Skeletal muscle satellite cell (primary cell): ENCODE data around the gene GNG2.
A peak's percentile ranks its signal among the peaks of the same experiment; 100 is the strongest.

ENCODE experiments used
- H3K27me3 ChIP-seq: 2 replicates; pipeline ENCODE4 v1.7.0; 2013; ENCODE audit warnings: low read length; ENCODE audit not compliant: control insufficient read depth, insufficient read depth
- H3K36me3 ChIP-seq: 2 replicates; pipeline ENCODE4 v1.7.0; 2013; ENCODE audit warnings: mild to moderate bottlenecking, control low read depth, low read length; ENCODE audit not compliant: insufficient read depth
- H3K4me1 ChIP-seq: 2 replicates; pipeline ENCODE4 v1.7.0; 2013; ENCODE audit warnings: low read length; ENCODE audit not compliant: control insufficient read depth, insufficient read depth
- H3K4me2 ChIP-seq: 2 replicates; pipeline ENCODE4 v1.7.0; 2013; ENCODE audit warnings: mild to moderate bottlenecking, low read length
- H3K4me3 ChIP-seq: 2 replicates; pipeline ENCODE4 v1.7.0; 2013; ENCODE audit warnings: low read length
- H3K9ac ChIP-seq: 2 replicates; pipeline ENCODE4 v1.7.0; 2013; ENCODE audit warnings: mild to moderate bottlenecking, low read depth, low read length, moderate library complexity
- H3K9me3 ChIP-seq: replicated peaks from 2 replicates; pipeline ENCODE4 v1.7.0; 2013; ENCODE audit warnings: mild to moderate bottlenecking, control low read depth, low read length

GNG2 gene

DNA sequence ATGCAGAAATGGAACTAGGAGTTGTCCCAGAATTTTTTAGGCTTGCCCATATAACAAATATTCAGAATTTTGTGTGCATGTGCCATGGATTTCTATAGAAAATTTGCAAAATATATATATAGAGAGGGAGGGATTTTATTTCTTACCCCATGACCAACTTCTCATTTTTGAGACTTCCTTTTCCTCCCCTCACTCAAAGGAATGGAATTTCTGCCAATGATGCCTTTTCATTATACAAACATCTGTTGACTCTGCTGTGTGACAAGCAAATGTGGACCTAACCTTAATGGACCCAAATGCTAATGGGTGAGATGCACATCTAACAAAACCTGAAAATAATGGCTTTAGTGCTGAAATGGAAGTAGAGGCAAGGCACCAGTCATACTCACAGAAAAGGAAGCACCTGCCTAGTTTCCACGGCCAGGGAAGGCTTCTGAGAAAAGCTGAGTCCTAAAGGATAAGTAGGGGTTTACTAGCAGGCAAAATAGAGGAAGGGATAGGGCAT, 3.6 kb upstream of the GNG2 start:
- no peak overlapping the region for H3K4me3 ChIP-seq
- H3K27me3 ChIP-seq, result no peaks in the 10 kb centered on the region
- H3K9ac ChIP-seq, result no peak overlapping the region
- H3K9me3 ChIP-seq, result no peaks in the 10 kb centered on the region
- H3K36me3 ChIP-seq, result no peaks in the 10 kb centered on the region
- no peak overlapping the region for H3K4me2 ChIP-seq
- peaks cover 42% of the 10 kb centered on the region for H3K4me1 ChIP-seq

DNA sequence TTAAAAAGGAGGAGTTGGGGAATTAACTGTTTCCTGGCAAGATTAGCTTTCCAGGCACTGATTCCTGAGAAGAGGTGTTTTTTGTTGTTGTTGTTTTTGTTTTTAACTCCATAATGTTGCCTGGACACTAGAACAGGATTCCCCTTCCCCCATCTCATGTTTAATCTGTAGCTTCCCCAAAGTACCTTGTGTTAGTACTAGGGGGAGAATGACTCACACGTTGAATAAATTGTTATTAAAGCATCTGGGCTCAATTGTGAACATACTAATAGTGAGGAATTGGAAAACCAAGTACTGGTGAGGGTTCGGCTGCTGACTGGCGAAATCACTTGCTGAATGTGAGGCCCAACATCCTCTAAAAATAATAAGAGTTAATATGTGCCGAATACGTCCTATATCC, 1.3 kb upstream of the GNG2 start:
- H3K9me3 ChIP-seq, result no peaks in the 10 kb centered on the region
- no peaks in the 10 kb centered on the region for H3K36me3 ChIP-seq
- no peak overlapping the region for H3K4me3 ChIP-seq
- no peaks in the 10 kb centered on the region for H3K27me3 ChIP-seq
- no peak overlapping the region for H3K9ac ChIP-seq
- peaks cover 43% of the 10 kb centered on the region for H3K4me1 ChIP-seq
- H3K4me2 ChIP-seq, result no peak overlapping the region

DNA sequence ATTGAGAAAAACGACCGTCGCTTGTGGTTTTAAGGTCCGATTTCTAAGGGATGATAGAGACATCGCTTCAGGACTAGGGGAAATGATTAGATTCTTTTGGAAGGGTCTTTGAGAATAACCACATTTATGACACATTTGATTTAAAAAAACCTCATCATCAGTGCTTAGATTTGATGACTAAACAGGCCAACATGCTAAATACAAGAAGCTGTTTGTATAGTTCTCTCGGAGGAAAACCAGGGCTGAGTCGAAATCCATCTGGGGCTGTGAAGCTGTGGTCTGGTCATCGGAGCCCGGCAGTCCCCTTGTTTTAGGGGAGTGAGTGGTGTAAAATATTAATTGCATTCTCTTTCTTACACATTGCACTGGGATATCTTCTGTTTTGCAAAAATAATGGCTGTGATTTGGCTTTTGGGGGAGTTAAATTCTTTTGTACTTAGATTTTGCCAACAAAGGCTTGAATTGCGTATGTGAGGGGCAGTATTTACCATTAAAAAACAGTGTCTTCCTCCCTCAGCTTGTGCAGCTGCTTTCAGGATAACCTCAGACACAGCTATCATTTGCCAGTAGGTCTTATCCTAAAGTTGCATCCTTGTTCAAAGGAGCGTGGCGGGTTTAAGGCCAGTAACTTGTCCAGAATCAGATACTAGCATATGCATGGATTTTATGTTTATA, 550 bp downstream of the GNG2 start:
- Histone ChIP-seq H3K9me3 (no peaks in the 10 kb centered on the region), H3K27me3 (no peaks in the 10 kb centered on the region), H3K36me3 (no peaks in the 10 kb centered on the region), H3K4me1 (peaks cover 30% of the 10 kb centered on the region), H3K4me2 (peak overlapping the region; percentile 92), H3K4me3 (peak overlapping the region; percentile 72), H3K9ac (peak overlapping the region; percentile 84)

DNA sequence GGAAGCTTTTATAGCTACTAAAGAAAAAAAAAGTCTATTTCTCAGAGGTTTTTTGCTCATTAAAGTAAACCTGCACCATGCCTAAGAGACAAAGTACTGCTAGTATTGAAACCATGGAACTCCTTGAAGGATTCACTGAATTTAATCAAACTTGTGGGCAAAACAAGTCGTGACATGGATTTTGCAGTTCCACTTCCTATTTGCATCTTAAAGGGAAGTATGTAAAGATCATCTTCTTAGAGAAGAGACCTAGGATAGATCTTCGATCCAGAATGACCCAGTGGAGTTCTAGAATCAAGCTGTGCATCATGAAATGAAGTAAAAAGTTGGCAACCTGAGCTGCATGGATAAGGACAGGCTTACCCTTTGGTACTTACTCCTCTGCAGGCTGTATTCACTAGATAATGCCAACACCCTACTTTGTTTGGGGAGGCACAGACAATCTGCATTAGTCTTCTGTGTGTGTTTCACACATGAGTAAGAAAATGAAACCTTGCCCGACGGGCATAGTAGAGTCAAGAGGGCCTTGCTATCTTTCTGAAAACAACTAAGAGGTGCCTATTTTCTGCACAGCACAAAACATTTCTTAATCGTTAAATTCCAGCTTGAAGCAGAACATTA, 1.9 kb downstream of the GNG2 start:
- H3K4me3 ChIP-seq, result peak overlapping the region; percentile 72
- H3K9ac ChIP-seq, result peak overlapping the region; percentile 84

DNA sequence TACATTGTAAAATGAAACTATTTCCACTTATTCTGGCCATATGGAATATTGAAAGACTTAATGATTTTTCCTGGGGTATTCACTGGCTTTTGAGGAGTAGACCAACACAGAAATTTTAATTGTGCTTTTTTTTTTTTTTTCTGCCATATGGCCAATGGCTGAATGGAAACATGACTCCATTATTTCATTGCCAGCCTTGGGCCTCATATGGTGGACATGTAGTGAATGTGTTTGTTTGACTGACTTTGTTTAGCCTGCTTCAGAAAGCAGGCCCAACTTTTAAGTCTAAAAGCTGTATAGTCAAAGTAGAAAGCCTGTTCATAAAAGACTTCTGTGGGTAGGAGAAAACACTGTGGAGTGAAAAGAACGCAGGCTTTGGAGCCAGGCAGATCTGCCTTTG, 2.4 kb downstream of the GNG2 start:
- no peaks in the 10 kb centered on the region for H3K36me3 ChIP-seq
- H3K9me3 ChIP-seq, result no peaks in the 10 kb centered on the region
- H3K4me2 ChIP-seq, result peak overlapping the region; percentile 92
- peak overlapping the region; percentile 72 for H3K4me3 ChIP-seq
- H3K9ac ChIP-seq, result peak overlapping the region; percentile 84
- peaks cover 28% of the 10 kb centered on the region for H3K4me1 ChIP-seq
- no peaks in the 10 kb centered on the region for H3K27me3 ChIP-seq

More for the DNA sequence above, 1.9 kb downstream of the GNG2 start:
- Histone ChIP-seq H3K9me3 (no peaks in the 10 kb centered on the region), H3K4me1 (peaks cover 28% of the 10 kb centered on the region), H3K27me3 (no peaks in the 10 kb centered on the region), H3K36me3 (no peaks in the 10 kb centered on the region), H3K4me2 (peak overlapping the region; percentile 92)

DNA sequence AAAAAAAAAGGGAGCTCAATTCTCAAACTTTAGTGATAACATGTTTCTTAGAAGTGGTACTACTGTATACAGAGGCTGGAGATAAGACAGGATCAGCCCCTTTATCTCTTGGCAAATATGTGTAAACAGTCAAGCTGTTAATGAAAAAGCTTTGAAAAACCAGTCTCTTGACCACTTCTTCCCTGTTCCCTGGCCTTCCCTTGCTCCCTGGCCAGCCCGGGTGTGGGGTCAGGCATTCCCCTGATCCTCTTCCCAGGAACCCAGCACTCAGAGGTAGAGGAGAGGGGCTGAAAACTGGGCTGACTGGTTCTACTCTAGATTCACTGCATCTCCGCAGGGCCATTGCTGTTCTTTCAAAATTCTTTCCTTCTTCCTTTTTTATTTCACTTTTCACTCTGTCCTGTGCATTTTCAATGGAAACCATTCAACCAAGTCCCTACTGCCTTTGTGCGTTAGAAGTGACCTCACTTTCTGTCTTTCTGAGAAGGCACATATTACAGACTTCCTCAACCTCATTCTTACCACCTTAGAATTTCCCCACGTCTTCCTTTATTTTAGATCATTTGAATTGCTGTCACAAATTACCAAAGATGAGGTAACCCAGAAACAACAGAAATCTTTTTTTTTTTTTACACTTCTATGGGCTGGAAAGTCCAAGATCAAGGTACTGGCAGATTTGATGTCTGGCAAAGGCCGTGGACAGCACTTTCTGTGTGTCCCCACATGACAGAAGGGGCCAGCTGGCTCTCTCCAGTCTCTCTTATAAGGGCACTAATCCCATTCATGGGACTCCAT, 5.7 kb downstream of the GNG2 start:
- H3K9ac ChIP-seq, result no peak overlapping the region
- H3K9me3 ChIP-seq, result no peaks in the 10 kb centered on the region
- no peaks in the 10 kb centered on the region for H3K36me3 ChIP-seq
- peaks cover 21% of the 10 kb centered on the region for H3K4me1 ChIP-seq
- H3K4me3 ChIP-seq, result no peak overlapping the region
- no peaks in the 10 kb centered on the region for H3K27me3 ChIP-seq
- H3K4me2 ChIP-seq, result no peak overlapping the region

DNA sequence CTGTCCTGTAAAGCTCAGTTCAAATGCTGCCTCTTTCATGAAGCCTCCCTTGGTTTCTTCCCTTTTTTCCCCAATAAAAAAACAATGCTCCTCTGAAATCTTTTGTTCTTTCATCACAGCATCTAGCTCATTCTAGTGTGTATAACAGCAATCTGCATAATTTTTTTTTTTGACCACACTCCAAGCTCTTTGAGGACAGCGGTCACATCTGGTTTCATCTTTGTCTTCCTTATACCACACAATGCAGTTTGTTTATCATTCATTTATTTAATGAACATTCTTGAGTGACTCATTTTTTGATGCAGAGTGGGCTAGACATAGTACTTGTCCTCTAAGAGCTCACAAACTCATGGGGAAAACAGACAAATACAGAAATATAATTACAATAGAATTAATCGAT, 7.3 kb downstream of the GNG2 start:
- Histone ChIP-seq H3K9me3 (no peaks in the 10 kb centered on the region), H3K9ac (no peak overlapping the region), H3K4me2 (no peak overlapping the region), H3K36me3 (no peaks in the 10 kb centered on the region), H3K27me3 (no peaks in the 10 kb centered on the region), H3K4me3 (no peak overlapping the region), H3K4me1 (peaks cover 10% of the 10 kb centered on the region)

DNA sequence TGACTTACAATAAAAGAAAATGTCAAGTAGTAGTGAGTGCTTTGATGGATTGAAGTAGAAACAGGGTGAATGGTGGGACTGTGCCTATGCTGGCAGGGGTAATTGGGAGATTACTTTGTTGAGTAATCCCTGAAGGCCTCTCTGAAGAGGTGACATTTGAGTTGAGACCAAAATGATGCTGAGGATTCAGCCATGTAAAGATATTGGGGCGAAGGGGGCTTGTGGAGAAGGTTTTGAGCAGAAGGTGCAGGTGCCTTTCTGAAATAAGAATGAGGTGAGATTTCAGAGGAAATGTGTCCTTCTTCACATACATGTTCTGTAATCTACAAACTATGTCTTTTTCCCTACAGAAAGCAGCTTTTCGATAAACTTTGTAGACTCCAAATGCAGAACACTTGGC, 8.0 kb downstream of the GNG2 start:
- no peaks in the 10 kb centered on the region for H3K36me3 ChIP-seq
- no peak overlapping the region for H3K4me3 ChIP-seq
- H3K4me1 ChIP-seq, result peaks cover 9% of the 10 kb centered on the region
- H3K9me3 ChIP-seq, result no peaks in the 10 kb centered on the region
- no peak overlapping the region for H3K4me2 ChIP-seq
- no peak overlapping the region for H3K9ac ChIP-seq
- no peaks in the 10 kb centered on the region for H3K27me3 ChIP-seq

DNA sequence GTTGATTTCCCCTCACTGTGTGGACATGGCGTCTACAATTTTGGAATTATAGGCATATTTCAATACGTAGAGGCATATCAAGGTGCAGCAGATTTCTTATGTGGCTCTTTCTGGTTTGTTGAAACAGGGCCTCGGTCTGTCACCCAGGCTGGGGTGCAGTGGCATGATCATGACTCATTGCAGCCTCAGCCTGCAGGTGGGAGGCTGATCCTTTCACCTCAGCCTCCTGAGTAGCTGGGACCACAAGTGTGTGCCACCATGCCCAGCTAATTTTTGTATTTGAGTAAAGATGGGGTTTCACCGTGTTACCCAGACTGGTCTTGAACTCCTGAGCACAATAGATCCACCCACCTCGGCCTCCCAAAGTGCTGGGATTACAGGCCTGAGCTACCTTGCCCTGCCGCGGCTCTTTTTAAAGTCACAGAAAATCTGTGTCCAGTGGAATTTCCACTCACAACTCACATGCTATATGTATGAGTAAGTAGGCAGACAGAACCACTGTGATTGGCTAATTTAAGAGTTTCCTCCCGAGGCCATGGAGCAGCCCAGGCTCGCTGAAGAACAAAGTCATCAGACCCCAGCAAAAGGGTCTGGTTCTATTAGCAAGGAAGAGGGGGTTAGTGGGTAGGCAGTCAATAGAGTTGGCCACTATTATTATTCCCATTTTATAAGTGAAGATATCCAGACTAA, 9.1 kb downstream of the GNG2 start:
- Histone ChIP-seq H3K27me3 (no peaks in the 10 kb centered on the region), H3K4me2 (no peak overlapping the region), H3K36me3 (no peaks in the 10 kb centered on the region), H3K9ac (no peak overlapping the region), H3K9me3 (no peaks in the 10 kb centered on the region), H3K4me1 (peaks cover 16% of the 10 kb centered on the region), H3K4me3 (no peak overlapping the region)

DNA sequence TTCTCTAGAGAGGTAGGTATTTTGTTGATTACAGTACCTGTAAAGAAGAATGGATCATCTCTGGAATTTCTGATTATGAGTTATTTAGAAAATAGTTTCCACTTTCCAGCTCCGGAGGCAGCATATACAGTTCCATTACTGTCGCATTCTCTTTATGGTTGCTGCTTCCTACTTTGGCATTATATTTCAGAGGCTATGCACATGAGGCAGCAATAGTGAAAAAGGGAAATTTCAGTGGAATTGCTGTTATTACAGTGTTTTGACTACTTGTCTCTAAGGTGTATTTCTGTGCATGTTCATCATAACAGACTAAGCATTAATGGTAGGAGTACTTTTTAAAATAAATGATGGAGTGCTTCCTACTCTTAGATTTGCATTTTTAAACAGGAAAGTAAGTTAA, 10.2 kb downstream of the GNG2 start:
- Histone ChIP-seq H3K4me2 (no peak overlapping the region), H3K4me1 (peaks cover 16% of the 10 kb centered on the region), H3K27me3 (no peaks in the 10 kb centered on the region), H3K9ac (no peak overlapping the region), H3K9me3 (no peaks in the 10 kb centered on the region), H3K36me3 (no peaks in the 10 kb centered on the region), H3K4me3 (no peak overlapping the region)

DNA sequence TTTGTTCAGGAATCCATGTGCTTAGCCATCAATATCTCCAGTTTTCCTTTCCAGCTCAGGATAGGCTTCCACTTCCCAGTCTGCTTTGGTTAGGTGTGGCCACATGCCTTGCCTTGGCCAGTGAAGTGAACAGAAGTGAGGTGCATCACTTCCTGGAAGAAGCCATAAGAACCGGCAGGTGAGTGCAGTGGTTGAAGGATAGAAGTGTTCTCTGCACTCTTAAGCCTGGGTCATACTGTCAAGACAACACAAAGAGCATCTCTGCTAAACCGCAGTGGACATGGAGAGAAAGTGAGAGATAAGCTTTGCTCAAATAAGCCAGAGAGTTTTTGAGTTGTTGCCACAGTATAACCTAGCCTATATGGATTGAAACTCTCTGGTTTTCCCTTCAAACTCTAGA, 11.4 kb downstream of the GNG2 start:
- Histone ChIP-seq H3K9ac (no peak overlapping the region), H3K4me3 (no peak overlapping the region), H3K4me1 (peaks cover 16% of the 10 kb centered on the region), H3K4me2 (no peak overlapping the region), H3K36me3 (no peaks in the 10 kb centered on the region), H3K9me3 (no peaks in the 10 kb centered on the region), H3K27me3 (no peaks in the 10 kb centered on the region)
